Skeletal muscle cell (primary cell): ENCODE results near the gene THRB.

Source experiments
- DNase-seq: peaks from one replicate; pipeline ENCODE4 v3.0.0-alpha.2; 2010; ENCODE audit warnings: low read depth
- H3K4me3 ChIP-seq: 2 replicates; pipeline ENCODE4 v1.5.1; 2011; ENCODE audit warnings: low read depth, mild to moderate bottlenecking, control low read depth, low read length, moderate library complexity

Gene THRB

DNA sequence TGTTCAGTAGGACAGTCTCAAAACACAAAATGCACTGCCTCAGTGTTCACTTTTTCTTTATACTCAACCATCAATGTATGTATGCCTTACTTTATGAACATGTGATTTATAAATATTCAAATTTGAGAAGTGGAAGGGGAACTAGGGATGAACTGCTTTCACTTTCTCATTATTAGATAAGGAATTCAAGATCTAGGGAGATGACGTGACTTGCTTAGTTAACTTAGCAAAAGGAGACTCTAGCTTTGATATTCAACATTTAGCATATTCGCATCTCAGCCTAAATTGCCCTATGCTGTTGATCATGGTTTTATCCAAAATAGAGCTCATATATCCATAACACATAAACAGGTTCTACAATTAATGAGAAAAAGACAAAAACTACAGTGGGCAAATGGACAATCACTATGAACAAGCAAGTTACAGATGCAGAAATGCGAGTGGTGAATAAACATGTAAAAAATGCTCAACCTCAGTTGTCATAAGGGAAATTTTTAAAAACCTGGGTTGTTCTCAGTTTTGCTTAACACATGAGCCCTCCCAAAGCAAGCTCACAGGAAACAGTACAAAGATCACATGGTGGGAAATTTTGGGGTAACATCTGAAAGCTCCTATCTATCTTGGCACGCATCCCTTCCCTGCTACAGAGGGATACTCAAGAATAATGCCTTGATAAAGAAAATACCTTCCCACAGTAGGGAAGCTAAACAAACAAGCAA lies 269.8 kb downstream of the THRB start:
- DNase-seq: no peak
- no peak overlapping the region for H3K4me3 ChIP-seq

DNA sequence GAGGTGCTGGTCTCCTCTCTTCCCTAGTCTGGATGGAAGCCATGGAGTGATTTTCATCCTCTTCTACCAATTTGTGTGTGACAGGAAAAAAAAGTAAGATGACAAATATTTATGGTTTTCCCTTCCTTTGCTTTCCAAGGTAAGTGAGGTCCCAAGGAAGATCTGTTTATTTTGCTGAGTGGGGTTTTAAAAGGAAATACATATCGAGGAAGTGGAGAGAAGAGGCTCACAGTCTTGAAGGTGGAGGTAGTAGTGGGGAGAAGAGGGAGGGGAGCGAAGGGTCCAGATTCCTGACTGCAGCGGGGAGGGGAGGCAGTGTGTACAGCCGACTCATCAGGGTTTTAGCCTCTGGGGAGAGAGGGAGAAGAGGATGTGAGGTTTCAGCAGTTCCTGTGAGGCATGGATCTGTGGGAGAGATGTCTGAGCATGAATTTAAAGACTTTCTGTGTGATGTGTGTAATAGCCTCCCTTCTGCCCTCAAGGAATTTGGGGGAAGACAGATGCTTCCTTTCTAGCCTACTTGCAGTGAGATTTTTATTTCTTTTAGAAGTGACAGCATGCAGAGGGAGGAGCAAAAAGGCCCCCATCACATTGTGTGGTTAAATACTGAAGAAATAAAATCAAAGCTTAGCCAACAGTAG lies 272.4 kb downstream of the THRB start:
- no peak for DNase-seq
- no peak overlapping the region for H3K4me3 ChIP-seq

DNA sequence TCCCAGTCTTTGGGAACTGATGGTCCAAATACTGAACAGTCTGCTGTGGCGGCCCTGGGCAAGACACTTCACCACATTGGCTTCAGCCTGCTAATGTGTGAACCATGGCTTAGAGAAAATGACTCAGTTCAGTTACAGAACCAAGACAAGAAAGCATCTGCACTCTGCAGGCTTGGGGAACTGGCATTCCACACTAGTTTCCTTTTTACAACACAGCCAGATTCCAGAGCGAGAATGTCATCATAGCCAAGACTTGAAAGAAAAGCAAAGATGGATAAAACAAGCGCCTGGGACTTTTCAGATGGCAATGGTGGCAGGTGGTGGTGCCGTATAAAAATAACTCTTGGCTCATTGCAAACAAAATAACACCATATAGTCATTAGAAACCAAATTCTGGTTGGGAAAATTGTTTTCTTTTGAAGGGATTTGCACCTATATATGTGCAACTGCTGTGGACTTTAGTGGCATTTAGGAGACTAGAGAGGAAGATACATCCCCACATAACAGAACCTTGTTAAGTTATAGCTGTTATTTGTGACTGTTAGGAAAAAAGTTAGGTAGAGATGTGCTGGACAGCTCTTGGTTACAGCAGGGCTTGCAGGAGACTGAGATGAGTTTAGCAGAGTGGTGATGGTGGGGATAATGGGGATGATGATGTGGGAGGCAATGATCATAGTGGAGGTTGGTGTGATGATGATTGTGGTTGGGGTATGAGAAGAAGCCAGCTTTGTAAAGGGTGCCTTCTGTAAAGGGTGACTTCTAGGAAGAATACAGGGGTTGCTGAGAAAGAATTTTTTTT lies 273.6 kb downstream of the THRB start:
- DNase-seq: peak; percentile 85
- no peak overlapping the region for H3K4me3 ChIP-seq

DNA sequence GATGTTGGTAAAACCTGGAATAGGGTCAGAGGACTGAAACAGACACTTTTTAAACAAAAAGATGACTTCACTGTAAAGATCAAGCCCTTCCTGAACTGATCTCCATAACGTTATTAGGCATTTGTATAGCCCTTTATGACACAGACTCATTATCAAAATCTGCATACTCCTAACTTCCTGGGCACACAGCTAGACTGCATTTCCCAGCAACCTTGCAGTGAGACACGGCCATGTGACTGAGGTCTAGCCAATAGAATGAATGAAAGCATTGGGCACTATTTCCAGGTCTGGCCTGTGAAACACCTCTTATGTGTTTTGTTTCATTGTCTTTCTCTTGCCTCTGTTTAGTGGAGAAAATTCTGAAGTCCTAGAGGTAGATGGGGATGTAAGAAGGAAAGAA lies 279.1 kb downstream of the THRB start:
- no peak overlapping the region for H3K4me3 ChIP-seq

DNA sequence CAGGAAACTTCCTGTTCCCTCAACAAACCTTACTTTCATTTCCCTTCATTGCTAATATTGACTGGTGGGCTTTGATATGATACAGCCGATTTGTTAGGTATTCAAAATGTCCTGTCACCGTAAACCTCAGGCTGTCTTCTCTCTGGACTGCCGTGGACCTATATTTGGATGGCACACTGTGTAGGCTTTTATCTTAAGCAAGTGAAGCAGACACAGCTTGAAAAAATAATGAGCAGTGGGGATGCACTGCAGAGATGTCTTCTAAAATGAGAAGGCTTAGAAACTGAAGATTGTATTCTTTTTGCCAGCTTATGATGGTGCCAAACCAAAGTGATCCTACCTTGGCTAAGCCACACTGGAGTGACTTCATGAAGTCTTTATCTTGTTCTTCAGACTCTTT lies 283.3 kb downstream of the THRB start:
- no peak for DNase-seq
- no peak overlapping the region for H3K4me3 ChIP-seq

More for the DNA sequence above, 279.1 kb downstream of the THRB start:
- DNase-seq: no peak

DNA sequence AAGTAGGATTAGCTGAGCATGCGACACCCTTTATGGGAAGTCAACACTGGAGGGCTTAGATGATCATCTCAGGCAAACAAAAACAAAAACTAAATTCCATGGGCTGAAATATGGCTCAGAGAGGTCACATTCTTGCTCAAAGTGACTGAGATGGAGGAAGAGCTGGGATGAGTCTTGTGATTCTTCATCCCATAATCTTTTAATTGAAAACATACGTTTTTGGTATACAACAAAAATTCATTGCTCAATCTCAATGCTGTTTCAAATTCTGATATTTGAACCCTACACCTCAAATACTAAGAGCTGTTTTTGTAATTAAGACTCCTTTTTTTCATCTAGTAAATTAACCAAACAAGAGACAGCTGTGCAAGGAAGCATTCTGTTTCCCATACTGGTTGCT lies 292.6 kb downstream of the THRB start:
- no peak for DNase-seq
- no peak overlapping the region for H3K4me3 ChIP-seq

DNA sequence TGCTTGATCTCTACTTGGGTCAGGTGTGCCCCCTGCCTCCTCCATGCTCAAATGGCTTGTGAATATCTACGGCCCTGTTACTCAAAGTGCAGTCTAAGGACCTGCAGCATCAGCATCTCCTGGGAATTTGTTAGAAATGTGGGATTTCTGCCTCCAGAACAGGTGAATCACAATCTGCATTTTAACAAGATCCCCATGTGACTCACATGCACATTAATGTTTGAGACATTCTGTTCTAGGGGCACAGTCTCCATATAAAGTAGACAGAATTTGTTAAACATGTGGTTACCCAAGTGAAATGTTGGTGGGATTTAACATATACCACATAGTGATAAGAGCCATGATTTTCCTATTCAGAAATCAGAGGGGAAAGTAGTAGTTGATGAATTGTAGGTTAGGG lies 293.3 kb downstream of the THRB start:
- H3K4me3 ChIP-seq: no peak overlapping the region
- no peak for DNase-seq

DNA sequence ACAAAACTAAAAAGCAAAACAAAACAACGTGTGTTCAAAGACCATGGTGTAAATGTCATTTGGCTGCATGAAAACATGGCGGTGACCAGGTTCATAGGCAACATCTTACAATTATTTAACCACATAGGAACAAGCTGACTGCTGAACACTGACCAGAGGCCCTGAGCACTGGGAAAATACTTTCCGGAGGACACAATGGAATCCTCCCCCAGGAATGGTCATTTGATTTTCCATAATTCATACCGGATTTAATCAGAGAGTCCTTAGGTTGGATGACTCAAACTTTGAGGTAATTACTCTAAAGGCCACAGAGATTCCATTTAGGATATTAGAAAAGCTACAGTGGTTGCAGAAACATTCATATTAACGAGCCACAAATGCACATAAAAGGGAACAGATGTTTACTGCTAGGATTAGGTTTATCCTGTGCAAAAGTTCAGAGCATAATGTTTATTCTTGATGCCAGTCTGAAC lies 294.8 kb downstream of the THRB start:
- no peak overlapping the region for H3K4me3 ChIP-seq
- no peak for DNase-seq

DNA sequence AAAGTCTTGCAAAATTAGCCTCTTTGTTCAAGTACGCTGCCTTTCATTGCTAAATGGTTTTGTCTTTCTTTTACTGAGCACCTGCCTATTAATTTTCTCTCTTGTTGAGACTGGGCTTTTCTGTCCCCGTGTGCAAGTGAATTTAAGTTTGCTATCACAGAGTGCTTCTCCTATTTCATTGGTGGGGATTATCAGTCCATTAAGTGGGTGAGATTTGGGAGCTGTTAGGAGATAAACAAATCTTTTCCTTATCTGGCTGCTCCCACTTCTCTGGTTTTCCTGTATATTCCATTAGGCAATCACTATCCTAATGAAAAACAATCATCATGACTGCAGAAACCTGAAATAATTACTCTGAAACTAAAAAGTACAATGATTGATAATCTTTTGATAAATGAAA lies 295.4 kb downstream of the THRB start:
- no peak overlapping the region for H3K4me3 ChIP-seq
- no peak for DNase-seq

DNA sequence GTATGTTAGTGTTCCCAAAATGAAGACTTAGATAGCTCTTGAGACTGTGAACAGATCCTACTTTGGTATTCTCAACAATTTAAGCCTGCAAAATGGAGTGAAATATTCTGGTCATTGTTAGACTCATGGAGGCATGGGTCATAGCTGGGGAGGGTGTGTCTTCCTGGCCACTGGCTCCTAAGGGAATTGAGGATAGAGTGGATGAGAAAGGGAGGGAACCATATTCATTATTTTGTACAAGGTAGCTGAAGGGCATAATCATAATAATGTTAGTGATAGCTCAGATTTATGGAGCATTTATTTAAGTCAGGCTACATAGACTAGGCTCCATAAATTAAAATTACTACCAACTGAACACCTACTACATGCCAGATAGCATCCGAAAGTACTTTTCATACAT lies 295.9 kb downstream of the THRB start:
- no peak overlapping the region for H3K4me3 ChIP-seq
- DNase-seq: no peak

DNA sequence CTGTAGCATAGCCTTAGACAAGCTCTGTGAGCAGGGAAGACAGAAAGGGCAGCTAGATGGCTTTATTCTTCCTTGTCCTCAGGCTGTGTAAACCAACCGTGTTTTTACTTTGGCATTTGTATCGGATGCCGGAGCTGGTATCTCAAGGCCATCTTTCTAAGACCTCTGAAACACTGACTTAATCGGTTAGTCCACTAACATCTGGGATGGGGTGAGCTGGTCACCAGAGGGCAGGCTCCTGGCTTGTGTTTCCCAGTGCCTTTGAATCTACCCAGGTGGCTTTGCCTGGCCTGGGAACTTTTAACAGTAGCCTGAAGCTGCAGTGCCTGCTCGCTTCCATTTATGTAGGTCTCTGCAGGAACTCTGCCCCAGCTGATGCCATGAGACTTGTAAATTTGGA lies 296.8 kb downstream of the THRB start:
- H3K4me3 ChIP-seq: no peak overlapping the region
- DNase-seq: no peak

DNA sequence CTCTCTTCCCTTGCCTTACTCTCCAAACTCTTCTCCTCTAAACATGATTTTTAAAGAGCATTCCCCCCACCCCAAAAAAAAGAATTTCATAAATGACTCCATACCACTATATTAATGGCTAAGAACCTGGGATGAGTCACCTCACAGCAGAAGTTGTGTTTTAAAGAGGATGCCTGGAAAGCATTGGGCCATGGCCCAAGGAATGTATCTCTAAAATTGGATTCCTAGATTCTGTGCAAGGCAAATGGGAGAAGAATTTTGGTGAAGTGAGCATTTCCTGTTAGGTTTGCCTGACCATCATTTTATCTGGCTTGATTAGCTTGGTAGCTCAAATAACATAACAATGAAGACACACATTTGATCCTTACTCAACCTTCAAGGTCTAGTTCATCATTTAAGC lies 298.1 kb downstream of the THRB start:
- DNase-seq: no peak
- no peak overlapping the region for H3K4me3 ChIP-seq

DNA sequence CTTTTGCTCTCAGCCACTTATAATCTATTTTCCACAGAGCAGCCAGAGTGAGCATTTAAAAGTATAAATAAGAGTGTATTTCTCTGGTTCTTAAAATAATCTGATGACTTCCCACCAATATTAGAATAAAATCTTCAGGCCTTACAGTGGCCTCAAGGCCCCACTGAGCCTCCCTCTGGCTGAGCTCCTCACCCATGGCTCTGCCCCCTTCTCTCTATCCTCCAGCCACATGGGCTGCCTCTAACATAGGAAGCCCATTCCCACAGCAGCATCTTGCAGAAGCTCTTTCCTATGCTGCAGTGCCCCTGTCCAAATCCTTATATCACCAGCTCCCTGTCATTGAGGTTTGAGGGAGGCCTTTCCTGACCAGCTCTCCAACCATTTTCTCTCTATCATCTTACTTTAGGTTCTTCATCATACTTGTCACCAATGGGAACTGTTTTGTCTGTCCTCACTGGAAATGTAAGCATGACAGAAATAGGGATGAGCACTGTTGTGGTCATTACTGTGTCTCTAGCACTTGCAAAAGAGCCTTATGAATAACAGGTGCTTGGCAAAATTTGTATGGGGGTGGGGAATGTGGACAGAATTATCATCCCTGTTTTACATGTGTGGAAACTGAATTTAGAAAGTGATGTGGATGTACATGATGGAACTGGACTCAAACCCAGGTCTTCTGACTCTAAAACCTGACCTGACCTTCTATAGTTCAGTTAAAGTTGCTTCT lies 299.0 kb downstream of the THRB start:
- H3K4me3 ChIP-seq: no peak overlapping the region
- no peak for DNase-seq

DNA sequence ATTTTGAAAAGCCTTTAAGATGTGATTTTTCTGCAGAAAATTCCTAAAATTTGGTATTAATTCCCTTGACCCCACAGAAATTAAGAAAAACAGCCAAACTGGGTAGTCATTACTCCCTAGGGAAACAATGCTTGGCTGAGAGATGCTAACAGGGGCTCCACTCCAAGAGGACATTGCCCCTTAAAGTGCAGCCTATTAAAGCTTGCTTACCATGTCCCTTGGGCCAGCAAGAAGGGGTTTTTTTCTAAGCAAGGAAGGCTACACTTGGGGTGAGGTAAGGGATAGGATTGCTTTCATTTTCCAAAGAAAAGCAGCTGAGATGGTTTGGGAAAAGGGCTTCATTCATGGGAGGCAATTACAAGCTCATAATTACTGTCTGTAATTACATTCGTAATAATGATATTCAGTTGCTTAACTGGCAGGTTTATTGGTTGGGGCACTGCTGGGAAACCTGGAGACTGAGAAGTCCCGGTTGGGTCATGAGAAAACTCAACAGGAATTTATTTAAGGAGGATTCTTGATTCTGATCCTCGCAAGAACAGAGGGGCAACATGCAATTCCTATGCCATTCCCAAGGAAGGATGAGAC lies 302.1 kb downstream of the THRB start:
- no peak for DNase-seq
- H3K4me3 ChIP-seq: no peak overlapping the region

DNA sequence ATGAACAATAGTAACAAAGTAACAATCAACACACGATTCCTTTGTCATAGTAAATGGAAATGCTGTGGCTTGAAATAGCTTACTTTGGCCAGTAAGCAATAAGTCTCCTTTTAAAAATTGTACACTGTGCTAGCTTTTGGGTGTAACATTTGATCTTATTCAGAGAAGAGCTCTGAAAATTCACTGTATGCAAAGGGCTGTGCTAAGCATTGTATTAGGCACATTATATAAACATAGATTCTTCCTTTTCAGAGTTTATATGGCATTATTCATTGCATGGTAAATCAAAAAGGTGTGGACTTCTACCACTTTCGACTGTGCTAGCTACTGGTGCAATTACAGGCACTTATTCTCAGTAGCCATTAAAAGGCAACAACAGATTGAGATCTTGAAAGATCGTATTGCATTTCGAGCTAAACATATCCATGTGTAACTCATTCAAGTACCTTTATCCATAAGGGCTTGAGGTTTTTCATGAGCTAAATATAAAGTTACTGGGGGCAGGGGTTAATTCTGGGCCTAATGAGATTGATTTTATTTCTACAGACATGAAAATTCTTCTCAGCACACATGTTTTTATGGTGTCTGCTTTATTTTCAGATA lies 302.7 kb downstream of the THRB start:
- no peak overlapping the region for H3K4me3 ChIP-seq
- DNase-seq: no peak

DNA sequence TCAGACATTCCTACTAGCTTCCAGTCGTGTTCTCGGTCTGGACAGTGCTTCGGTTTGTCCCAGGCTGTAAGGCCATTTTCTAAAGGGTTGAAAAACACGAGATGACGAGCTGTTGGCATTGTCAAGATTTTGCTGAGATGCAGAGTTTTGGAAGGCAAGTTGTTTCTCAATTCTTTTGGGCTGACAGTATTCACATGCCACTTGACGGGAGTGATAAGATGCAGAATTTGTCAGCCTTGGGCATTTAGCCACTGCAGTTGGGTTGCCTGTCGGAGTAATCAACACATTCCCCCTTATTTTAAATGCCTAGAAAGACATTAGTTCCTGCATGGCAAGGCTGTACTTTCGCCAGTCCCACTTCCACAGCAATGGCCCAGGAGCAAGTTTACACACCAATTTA lies 304.4 kb downstream of the THRB start:
- no peak for DNase-seq
- H3K4me3 ChIP-seq: no peak overlapping the region

DNA sequence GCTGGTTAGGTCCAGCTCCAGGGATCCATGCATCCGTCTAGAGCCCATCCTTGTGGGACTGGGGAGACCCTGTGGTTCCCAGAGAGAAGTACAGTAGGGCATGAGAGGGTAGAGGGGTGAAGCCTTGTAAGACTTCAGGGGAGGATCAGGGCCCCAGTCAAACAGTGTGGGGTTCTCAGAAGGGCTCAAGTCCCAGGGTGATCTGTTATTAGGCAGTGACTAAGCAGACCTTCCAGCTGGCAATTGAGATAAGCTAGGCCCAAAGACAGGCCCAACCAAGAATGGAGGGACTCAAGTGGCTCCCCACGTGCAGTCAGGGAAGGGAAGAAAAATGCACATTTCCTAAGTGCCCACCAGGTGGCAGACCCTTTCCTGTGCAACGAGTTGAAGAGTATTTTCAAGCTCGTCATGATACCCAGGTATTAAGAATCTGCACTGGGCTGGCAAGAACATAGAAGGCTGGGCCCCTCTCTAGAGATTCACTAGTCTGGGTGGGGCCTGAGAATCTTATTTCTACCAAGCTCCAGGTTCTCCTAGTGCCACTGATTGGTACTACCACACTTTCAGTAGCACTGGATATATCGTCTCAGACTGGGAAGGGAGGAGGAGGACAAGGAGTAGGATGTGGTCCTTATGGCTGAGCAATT lies 308.8 kb downstream of the THRB start:
- peak; percentile 18 for DNase-seq
- H3K4me3 ChIP-seq: no peak overlapping the region

DNA sequence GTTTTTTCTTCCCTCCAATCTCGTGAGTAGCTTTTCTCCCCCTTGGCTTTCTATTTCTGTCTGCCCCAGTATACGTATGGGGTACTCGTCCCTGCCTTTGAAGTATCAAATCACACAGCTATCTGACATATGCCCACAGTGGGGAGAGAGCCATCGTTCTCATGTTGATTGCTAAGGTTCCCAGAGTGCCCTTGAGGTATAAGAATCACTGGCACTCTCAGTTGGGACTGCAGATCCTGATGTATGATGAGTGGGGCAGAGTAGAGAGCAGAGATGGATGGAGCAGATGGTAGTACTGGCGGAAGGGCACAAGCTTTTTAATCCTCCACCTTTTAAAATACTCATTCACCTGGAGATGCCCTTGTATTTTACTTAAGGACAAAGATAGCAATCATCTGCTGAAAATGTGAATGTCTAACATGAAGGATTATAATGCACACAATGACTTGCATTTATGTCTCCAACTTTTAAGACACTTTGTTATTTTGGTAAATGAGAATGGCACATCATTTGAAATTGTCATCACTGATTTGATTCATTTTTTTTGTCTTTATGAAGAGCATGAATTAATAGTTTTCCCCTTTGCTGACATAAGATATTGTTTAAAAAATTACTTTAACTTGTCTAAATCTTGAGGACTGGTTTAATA lies 310.0 kb downstream of the THRB start:
- no peak overlapping the region for H3K4me3 ChIP-seq
- DNase-seq: no peak
